RPMI8226 (cell line): ENCODE data around the gene GLP1R.
A peak's percentile ranks its signal among the peaks of the same experiment; 100 is the strongest.

Experiments
- DNase-seq: peaks from one replicate; pipeline ENCODE4 v3.0.0-alpha.2; 2015

The GLP1R gene

GRCh38 chr6:39137245-39137644, 88.7 kb downstream of the GLP1R start:
- DNase-seq, result peak; percentile 71
